ENCODE results near the gene STRN4.
A peak's percentile ranks its signal among the peaks of the same experiment; 100 is the strongest.

The STRN4 gene

GRCh38 chr19:46745030-46745429 lies 1.2 kb downstream of the STRN4 start:
- Histone ChIP-seq H3K4me3 (replicated peaks; ENCODE audit: insufficient read depth, low read length) (peak overlapping the region; percentile 71), H3K27me3 (ENCODE audit: insufficient read depth, poor library complexity, severe bottlenecking) (no peaks in the 10 kb centered on the region), H3K27ac (replicated peaks) (peak overlapping the region; percentile 68)
- TF ChIP-seq CTCF (IDR thresholded peaks at IDR 0.05; ENCODE audit: insufficient read depth, low read length) (no peak), SPI1 (IDR thresholded peaks at IDR 0.05; ENCODE audit: borderline replicate concordance, low read depth) (0 out of 2 replicates have a peak, but pooled peaks have one; percentile 1)
- DNase-seq (ENCODE audit: low read depth in 1 of 2, low spot score in 1 of 2) = no peak

- Histone ChIP-seq H3K27me3 (ENCODE audit: insufficient read depth, poor library complexity, severe bottlenecking) (no peaks in the 10 kb centered on the region), H3K4me3 (replicated peaks; ENCODE audit: insufficient read depth, low read length) (no peak overlapping the region), H3K27ac (replicated peaks) (no peak overlapping the region)
- no peak for TF ChIP-seq CTCF (IDR thresholded peaks at IDR 0.05; ENCODE audit: insufficient read depth, low read length)
- no peak for TF ChIP-seq REST (IDR thresholded peaks at IDR 0.05; ENCODE audit: insufficient replicate concordance, low read depth)
- TF ChIP-seq POLR2AphosphoS5 (IDR thresholded peaks at IDR 0.05; ENCODE audit: low read depth) = no peak
- TF ChIP-seq SPI1 (IDR thresholded peaks at IDR 0.05; ENCODE audit: borderline replicate concordance, low read depth) = no peak
- TF ChIP-seq GABPA (IDR thresholded peaks at IDR 0.05; ENCODE audit: low read depth) = no peak
- peak in 1 of 2 experiments; percentile 18 for DNase-seq (ENCODE audit: low read depth in 1 of 2, low spot score in 1 of 2)
Observed at GRCh38 chr19:46744005-46744691, 2.1 kb downstream of the STRN4 start.

- no peak for TF ChIP-seq GABPA (IDR thresholded peaks at IDR 0.05; ENCODE audit: low read depth)
- TF ChIP-seq REST (IDR thresholded peaks at IDR 0.05; ENCODE audit: insufficient replicate concordance, low read depth) = no peak
- no peak for TF ChIP-seq SPI1 (IDR thresholded peaks at IDR 0.05; ENCODE audit: borderline replicate concordance, low read depth)
- TF ChIP-seq CTCF (IDR thresholded peaks at IDR 0.05; ENCODE audit: insufficient read depth, low read length) = no peak
- no peak for TF ChIP-seq POLR2AphosphoS5 (IDR thresholded peaks at IDR 0.05; ENCODE audit: low read depth)
- DNase-seq (ENCODE audit: low read depth in 1 of 2, low spot score in 1 of 2) = no peak
- Histone ChIP-seq H3K4me3 (replicated peaks; ENCODE audit: insufficient read depth, low read length) (no peak overlapping the region), H3K27ac (replicated peaks) (no peak overlapping the region), H3K27me3 (ENCODE audit: insufficient read depth, poor library complexity, severe bottlenecking) (no peaks in the 10 kb centered on the region)
Observed at GRCh38 chr19:46742926-46743480, 3.2 kb downstream of the STRN4 start.
